Measurements from ENCODE around the gene RPS29. TPM values are rescaled to one million over a fixed set of nuclear protein-coding genes. Genes with fewer than 3 reads are reported as not detected.

The RPS29 gene
- total RNA-seq, 1 donor from 2014 or later = 2,119 TPM

DNA sequence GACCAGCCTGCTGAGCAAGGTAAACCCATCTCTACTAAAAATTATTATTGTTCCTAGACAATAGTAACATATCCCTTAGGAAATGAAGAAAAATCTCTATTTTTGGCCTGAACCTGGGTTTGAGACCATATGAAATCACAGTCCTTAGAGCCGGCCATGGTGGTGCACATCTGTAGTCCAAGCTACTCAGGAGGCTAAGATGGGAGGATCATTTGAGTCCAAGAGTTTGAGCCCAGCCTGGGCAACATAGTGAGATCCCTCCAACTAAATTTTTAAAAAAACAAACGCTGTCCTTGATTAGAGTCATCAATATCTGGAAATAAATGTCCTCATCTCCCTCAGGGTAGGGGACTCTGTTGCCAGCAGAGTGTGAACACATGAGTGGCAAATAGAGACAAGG lies 34.6 kb downstream of the RPS29 start:
- DNase-seq (ENCODE audit: low read depth in 2 of 2) = no peak

DNA sequence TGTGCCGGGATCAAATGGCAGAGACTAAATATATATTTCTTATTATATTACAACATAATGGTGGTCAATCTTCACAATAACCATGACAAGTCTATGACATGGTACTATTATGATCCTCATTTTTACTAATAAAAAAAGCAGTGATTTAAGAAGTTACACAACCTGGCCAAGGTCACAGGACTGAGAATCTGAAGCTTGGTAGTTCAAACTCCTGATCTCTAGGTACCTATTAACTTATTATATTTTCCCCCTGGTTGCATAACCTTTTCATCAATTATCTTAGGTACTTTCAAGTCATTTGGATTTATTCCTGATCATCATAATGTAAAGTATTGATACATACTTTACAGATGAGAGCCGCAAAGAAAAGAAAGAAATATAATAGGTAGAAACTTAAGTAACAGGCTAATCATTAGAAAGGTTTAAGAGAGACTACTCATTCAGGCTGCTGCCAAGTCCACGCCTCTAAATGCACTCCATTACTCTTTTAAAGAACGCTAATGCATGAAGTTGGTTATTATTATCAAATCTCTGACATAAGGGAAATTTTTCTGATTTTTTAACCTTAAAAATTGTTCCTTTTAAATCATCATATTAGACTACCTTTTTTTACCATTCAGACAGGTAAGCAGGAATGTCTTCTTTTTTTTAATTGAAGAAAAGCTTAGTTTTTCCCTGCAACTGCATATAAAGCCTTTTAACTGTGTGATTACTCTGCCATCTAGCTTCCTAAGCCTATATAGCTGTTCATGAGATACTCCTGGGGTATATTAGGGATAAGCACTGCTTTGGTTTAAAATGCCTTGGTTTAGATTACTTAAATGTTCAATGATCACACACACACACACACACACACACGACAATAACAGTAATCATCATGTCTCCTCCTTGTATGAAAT lies 35.6 kb downstream of the RPS29 start:
- peak in 1 of 2 donors; percentile 21 for DNase-seq (ENCODE audit: low read depth in 2 of 2)

DNA sequence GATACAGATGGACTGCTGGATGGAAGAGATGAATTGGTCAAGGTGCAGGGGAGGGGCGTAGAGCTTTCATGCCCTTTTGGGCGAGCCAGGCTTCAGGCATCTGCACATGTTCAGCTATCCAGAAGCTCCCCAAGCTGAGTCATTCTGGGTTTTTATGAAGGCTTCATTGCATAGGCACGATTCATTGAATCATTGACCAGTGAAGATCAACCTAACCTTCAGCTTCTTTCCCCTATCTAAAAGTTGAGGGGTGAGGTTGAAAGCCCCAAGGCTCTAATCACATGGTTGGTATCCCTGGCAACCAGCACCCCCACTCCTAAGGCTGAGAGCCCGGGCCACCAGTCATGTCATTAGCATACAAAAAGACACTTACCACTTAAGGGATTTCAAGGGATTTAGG lies 36.3 kb downstream of the RPS29 start:
- no peak for DNase-seq (ENCODE audit: low read depth in 2 of 2)

DNA sequence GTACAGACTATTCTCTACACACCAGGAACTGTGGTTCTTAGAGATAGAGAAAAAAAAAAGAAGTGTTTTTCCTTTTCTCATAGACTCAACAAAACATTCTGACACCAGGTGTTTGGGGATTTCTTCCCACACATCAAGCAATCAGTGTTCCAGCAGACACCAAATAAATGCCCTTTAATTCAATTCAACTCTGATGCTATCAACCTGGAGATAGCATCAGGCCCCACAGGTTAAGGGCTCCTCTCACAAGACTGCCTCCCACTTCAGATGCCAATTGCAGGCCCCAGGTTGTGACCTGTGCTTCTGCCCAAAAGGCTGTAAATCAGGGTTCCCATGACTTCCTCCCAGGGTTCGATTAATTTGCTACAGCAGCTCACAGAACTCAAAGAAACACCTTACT lies 36.7 kb downstream of the RPS29 start:
- DNase-seq (ENCODE audit: low read depth in 2 of 2) = no peak

DNA sequence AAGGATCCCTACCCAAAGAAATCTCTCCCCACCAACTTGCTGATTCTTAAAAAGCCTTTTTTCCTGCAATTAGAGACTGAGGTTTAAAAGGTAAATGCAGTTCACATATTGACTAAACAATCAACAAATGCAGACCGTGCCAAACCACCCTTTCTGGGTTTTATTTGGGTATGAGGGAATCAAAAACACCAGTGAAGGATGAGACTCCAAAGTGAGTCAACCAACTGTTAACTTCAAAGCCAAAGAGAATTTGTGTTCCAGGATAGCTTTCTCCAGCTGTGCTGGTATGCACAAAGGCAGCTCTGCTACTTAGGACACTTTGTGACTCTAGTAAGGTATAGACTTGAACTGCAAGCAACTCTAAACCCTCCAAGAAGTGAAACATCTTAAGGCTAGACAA lies 39.4 kb downstream of the RPS29 start:
- DNase-seq (ENCODE audit: low read depth in 2 of 2) = no peak

DNA sequence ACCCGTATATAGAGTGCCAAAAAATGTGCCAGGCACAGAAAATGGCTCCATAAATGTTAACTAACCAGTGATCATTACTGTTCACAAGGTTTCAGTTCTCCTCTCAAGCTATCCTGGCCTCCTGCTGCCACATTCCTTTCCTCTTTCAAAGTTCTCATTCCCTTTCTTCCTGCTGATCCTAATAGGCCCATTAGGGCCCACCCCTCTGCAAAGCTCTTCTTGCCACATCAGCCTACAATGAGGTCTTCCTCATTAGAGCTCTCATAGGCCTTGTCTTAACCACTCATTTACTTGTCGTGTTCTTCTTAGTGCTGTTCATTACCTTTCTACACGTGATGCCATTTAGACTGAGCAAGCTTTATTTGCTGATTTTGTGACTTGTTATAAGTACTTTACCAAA lies 40.5 kb downstream of the RPS29 start:
- no peak for DNase-seq (ENCODE audit: low read depth in 2 of 2)

DNA sequence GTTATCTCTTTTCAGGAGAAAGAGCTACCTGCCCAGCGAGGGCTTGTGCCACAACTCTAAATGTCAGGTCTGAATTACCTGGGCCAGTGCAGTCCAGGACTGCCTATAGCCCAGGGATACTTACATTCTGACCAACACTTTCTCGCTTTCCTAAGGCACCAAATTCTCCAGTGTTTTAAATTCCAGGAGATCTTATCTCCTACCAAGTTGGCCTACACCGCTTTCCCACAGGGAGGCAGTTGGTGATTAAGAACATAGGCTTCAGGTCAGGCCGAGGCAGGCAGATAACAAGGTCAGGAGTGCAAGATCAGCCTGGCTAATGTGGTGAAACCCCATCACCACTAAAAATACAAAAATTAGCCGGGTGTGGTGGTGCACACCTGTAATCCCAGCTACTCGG lies 41.1 kb downstream of the RPS29 start:
- no peak for DNase-seq (ENCODE audit: low read depth in 2 of 2)

DNA sequence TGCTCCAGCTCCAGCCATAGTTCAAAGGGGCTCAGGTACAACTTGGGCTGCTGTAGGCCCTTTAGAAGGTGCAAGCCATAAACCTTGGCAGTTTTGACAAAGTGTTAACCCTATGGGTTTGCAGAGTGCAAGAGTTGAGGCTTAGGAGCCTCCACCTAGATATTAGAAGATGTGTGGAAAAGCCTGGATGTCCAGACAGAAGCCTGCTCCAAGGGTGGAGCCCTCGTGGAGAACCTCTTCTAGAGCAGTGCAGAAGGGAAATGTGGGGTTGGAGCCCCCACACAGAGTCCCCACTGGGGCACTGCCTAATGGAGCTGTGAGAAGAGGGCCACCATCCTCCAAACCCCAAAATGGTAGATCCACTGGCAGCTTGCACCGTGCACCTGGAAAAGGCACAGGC lies 45.1 kb downstream of the RPS29 start:
- DNase-seq (ENCODE audit: low read depth in 2 of 2) = no peak

DNA sequence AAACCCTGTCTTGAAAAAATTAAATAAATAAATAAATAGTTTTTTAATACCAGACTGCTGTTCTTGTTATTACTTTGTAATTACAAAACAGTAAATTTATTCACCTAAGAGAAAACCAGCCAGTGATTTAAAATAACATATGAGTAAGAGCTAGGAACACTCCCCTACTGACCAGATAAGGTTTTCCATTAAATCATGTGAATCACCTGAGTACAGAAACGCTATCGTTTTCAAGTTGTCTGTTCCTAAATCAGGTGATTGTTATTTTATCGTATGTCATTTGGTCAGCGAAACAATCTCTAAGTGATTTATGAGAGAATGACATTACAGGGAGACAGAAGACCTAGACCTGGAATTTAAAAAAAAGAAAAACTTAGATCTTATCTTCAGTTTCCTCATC lies 47.3 kb downstream of the RPS29 start:
- no peak for DNase-seq (ENCODE audit: low read depth in 2 of 2)

Other genes with a start within 250 kb of the RPS29 start
- gene LRR1, start 12.6 kb upstream of the RPS29 start, total RNA-seq = 11.4 and 25.0 TPM in 2 replicates
- 192 and 233 TPM in 2 replicates for gene RPL36AL, start 34.2 kb upstream of the RPS29 start, total RNA-seq
- gene MGAT2, start 34.4 kb upstream of the RPS29 start, total RNA-seq = 58.2 and 59.5 TPM in 2 replicates
- 7.2 and 7.8 TPM in 2 replicates for gene DNAAF2, start 48.9 kb upstream of the RPS29 start, total RNA-seq
- 5.2 and 10.9 TPM in 2 replicates for gene POLE2, start 101.8 kb upstream of the RPS29 start, total RNA-seq
- 0.90 and 1.5 TPM in 2 replicates for gene KLHDC1, start 106.7 kb upstream of the RPS29 start, total RNA-seq
- gene KLHDC2, start 181.8 kb upstream of the RPS29 start, total RNA-seq = 67.7 and 74.0 TPM in 2 replicates

Measured in dermis microvascular lymphatic vessel endothelial cell (primary cell).